Stimulated activated CD4-positive, alpha-beta T cell treated with anti-CD3 and anti-CD28 coated beads, Interleukin-12 subunit alpha, Interleukin-12 subunit beta, amount 100 ng/mL, for 4 hours (primary cell): ENCODE results near the gene RNGTT.
"Not testable (repeated sequence)": the region's sequence is repeated elsewhere in the genome, so short reads cannot be mapped to it uniquely, and the experiment has no call there.

Experiments used
- DNase-seq: peaks from one replicate; pipeline ENCODE4 v3.0.0-alpha.2; 2020

Gene RNGTT

GRCh38 chr6:88963139-88964090, at the start of gene RNGTT:
Gene RNGTT, minus strand, starts transcription at chr6:88963618. Its CDS starts 209 bp downstream, at chr6:88963409.
- DNase-seq: peak; percentile 99

- DNase-seq: no peak
Measured at GRCh38 chr6:89011436-89011835, 48.0 kb upstream of the RNGTT start.

- DNase-seq: no peak
Measured at GRCh38 chr6:89010825-89011224, 47.4 kb upstream of the RNGTT start.

GRCh38 chr6:89009624-89010059, 46.2 kb upstream of the RNGTT start:
- DNase-seq: no peak

- no peak for DNase-seq
Measured at GRCh38 chr6:89008815-89009374, 45.5 kb upstream of the RNGTT start.

- DNase-seq: no peak
Measured at GRCh38 chr6:89008001-89008814, 44.8 kb upstream of the RNGTT start.

- DNase-seq: no peak
Measured at GRCh38 chr6:89007209-89008000, 44.0 kb upstream of the RNGTT start.

- no peak for DNase-seq
Measured at GRCh38 chr6:89002523-89002922, 39.1 kb upstream of the RNGTT start.

GRCh38 chr6:88997327-88997726, 33.9 kb upstream of the RNGTT start:
- no peak for DNase-seq

- DNase-seq: no peak
Measured at GRCh38 chr6:88992741-88993552, 29.5 kb upstream of the RNGTT start.

GRCh38 chr6:88989215-88989614, 25.8 kb upstream of the RNGTT start:
- DNase-seq: no peak

- no peak for DNase-seq
Measured at GRCh38 chr6:88987922-88988321, 24.5 kb upstream of the RNGTT start.

GRCh38 chr6:88985901-88986300, 22.5 kb upstream of the RNGTT start:
- DNase-seq: no peak

GRCh38 chr6:88984606-88985005, 21.2 kb upstream of the RNGTT start:
- DNase-seq: no peak

GRCh38 chr6:88984152-88984551, 20.7 kb upstream of the RNGTT start:
- DNase-seq: no peak

- no peak for DNase-seq
Measured at GRCh38 chr6:88983532-88983931, 20.1 kb upstream of the RNGTT start.

GRCh38 chr6:88983129-88983528, 19.7 kb upstream of the RNGTT start:
- not testable (repeated sequence) for DNase-seq

GRCh38 chr6:88982720-88983119, 19.3 kb upstream of the RNGTT start:
- DNase-seq: no peak

- DNase-seq: no peak
Measured at GRCh38 chr6:88975369-88975768, 12.0 kb upstream of the RNGTT start.

GRCh38 chr6:88972504-88973423, 9.3 kb upstream of the RNGTT start:
- no peak for DNase-seq

- no peak for DNase-seq
Measured at GRCh38 chr6:88970301-88970700, 6.9 kb upstream of the RNGTT start.
